HG03457 (cell line): ENCODE results near the gene DIP2A.

Experiments
- ATAC-seq: cut with Tn5 transposase; IDR thresholded peaks from one replicate; pipeline ENCODE4 v1.9.1; 2021; ENCODE audit warnings: moderate number of reproducible peaks; ENCODE audit not compliant: unreplicated experiment

Gene DIP2A

DNA sequence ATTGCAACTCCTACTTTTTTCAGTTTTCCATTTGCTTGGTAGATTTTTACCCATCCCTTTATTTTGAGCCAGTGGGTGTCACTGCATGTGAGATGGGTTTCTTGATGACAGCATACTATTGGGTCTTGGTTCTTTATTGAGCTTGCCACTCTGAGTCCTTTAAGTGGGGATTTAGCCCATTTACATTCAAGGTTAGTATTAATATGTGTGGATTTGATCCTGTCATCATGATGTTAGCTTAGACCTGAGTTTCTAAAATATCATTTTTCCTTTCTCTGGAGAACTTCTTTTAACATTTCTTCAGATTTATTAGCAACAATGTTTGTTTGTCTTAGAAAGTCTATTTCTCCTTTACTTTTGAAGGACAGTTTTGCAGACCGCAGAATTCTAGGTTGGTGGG lies 158.0 kb downstream of the DIP2A start:
- ATAC-seq: no peak

DNA sequence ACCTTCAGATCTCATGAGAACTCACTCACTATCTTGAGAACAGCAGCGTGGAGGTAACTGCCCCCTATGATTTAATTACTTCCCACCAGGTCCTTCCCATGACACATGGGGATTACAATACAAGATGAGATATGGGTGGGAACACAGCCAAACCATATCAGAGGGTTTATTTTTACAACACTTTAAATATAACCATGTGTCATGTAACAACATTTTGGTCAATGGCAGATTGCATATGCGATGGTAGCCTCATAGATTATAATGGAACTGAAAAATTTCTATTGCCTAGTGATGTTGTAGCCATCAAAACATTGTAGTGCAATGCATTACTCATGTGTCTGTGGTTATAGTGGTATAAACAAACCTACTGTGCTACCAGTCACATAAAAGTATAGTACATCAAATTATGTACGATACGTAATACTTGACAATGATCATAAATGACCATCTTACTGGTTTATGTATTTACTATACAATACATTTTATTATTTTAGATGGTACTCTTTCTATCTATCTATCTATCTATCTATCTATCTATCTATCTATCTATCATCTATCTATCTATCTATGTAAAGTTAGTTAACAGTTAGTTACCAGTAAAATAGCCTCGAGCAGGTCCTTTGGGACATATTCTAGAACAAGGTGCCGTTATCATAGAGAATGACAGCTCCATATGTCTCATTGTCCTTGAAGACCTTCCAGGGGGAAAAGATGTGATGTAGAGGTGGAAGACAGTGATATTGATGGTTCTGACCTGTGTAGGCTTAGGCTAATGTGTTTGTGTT lies 158.8 kb downstream of the DIP2A start:
- ATAC-seq: no peak

DNA sequence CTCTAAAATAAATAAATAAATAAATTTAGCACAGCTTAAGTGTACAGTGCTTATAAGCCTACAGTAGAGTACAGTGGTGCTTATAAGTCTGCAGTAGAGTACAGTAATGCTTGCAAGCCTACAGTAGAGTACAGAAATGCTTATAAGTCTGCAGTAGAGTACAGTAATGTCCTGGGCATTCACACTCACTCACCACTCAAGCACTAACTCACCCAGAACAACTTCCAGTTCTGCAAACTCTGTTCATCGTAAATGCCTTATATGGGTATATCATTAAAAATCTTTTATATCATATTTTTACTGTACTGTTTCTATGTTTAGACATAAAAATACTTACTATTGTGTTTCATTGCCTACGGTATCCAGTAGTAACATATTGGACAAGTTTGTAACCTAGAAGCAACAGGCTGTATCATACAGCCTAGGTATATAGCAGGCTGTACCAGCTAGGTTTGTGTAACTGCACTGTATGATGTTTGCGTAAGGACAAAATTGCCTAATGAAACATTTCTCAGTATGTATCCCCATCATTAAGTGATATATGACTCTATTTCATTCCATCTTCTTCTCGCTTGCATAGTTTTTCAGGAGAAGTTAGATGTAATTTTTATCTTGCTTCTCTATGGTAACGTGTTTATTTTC lies 160.2 kb downstream of the DIP2A start:
- no peak for ATAC-seq
